Parathyroid adenoma (tissue), 2 donors: ENCODE measurements around the gene CTDSP1.

Experiments
- H2AFZ ChIP-seq: fragments of 300-600 bp; sonication (generic); one replicate; pipeline ENCODE4 v1.7.0; 2017; ENCODE audit warnings: antibody characterized with exemption, mild to moderate bottlenecking
- H3K27ac ChIP-seq: fragments of 300-600 bp; sonication (generic); one replicate; pipeline ENCODE4 v1.7.0; 2017
- H3K27me3 ChIP-seq: fragments of 300-600 bp; sonication (generic); one replicate; pipeline ENCODE4 v1.7.0; 2017; ENCODE audit warnings: low read length; ENCODE audit not compliant: control insufficient read depth, insufficient read depth
- H3K36me3 ChIP-seq: fragments of 300-600 bp; sonication (generic); one replicate; pipeline ENCODE4 v1.7.0; 2017; ENCODE audit warnings: low read length; ENCODE audit not compliant: control insufficient read depth, insufficient read depth
- H3K4me1 ChIP-seq: fragments of 300-600 bp; sonication (generic); one replicate; pipeline ENCODE4 v1.7.0; 2017; ENCODE audit warnings: control low read depth
- H3K4me2 ChIP-seq: fragments of 300-600 bp; sonication (generic); one replicate; pipeline ENCODE4 v1.7.0; 2017; ENCODE audit warnings: low read length
- H3K4me3 ChIP-seq: fragments of 300-600 bp; sonication (generic); one replicate; pipeline ENCODE4 v1.7.0; 2017; ENCODE audit warnings: low read depth, low read length
- H3K79me2 ChIP-seq: fragments of 300-600 bp; sonication (generic); one replicate; pipeline ENCODE4 v1.7.0; 2017; ENCODE audit warnings: control low read depth
- H3K9ac ChIP-seq: fragments of 300-600 bp; sonication (generic); one replicate; pipeline ENCODE4 v1.7.0; 2017; ENCODE audit warnings: mild to moderate bottlenecking
- H3K9me3 ChIP-seq: fragments of 300-600 bp; sonication (generic); one replicate; pipeline ENCODE4 v1.7.0; 2017; ENCODE audit warnings: low read length; ENCODE audit not compliant: control insufficient read depth
- CTCF ChIP-seq: fragments of 300-600 bp; sonication (generic); IDR thresholded peaks from one replicate; pipeline ENCODE4 v1.7.0; 2017; ENCODE audit warnings: antibody characterized with exemption, mild to moderate bottlenecking
- donor health status: primary hyperparathyroidism.

Gene CTDSP1

GRCh38 chr2:218400930-218401881, 1.5 kb downstream of the CTDSP1 start:
- Histone ChIP-seq H3K27ac (peak overlapping the region; percentile 33), H3K27me3 (no peaks in the 10 kb centered on the region), H3K36me3 (no peaks in the 10 kb centered on the region), H3K9ac (no peak overlapping the region), H3K4me3 (peak overlapping the region; percentile 84), H3K4me1 (peaks cover 16% of the 10 kb centered on the region), H3K79me2 (peaks cover 5% of the 10 kb centered on the region), H3K9me3 (no peaks in the 10 kb centered on the region), H3K4me2 (peak overlapping the region; percentile 77), H2AFZ (no peak overlapping the region)
- no peak for TF ChIP-seq CTCF

GRCh38 chr2:218401890-218402289, 2.2 kb downstream of the CTDSP1 start:
- Histone ChIP-seq H3K9ac (no peak overlapping the region), H3K79me2 (peaks cover 5% of the 10 kb centered on the region), H3K27ac (no peak overlapping the region), H3K27me3 (no peaks in the 10 kb centered on the region), H3K4me2 (no peak overlapping the region), H3K4me3 (no peak overlapping the region), H3K9me3 (no peaks in the 10 kb centered on the region), H2AFZ (no peak overlapping the region), H3K36me3 (no peaks in the 10 kb centered on the region), H3K4me1 (peaks cover 16% of the 10 kb centered on the region)
- TF ChIP-seq CTCF, result no peak

GRCh38 chr2:218402491-218402901, 2.8 kb downstream of the CTDSP1 start:
- no peak overlapping the region for H3K4me2 ChIP-seq
- no peak overlapping the region for H2AFZ ChIP-seq
- TF ChIP-seq CTCF, result no peak
- H3K4me1 ChIP-seq, result peaks cover 21% of the 10 kb centered on the region
- H3K9ac ChIP-seq, result no peak overlapping the region
- H3K79me2 ChIP-seq, result peaks cover 7% of the 10 kb centered on the region
- H3K9me3 ChIP-seq, result no peaks in the 10 kb centered on the region
- H3K36me3 ChIP-seq, result no peaks in the 10 kb centered on the region
- peak overlapping the region; percentile 7 for H3K27ac ChIP-seq
- no peak overlapping the region for H3K4me3 ChIP-seq
- no peaks in the 10 kb centered on the region for H3K27me3 ChIP-seq

GRCh38 chr2:218402911-218403411, 3.3 kb downstream of the CTDSP1 start:
- H3K9ac ChIP-seq, result no peak overlapping the region
- H3K4me2 ChIP-seq, result no peak overlapping the region
- peaks cover 7% of the 10 kb centered on the region for H3K79me2 ChIP-seq
- no peak for TF ChIP-seq CTCF
- no peak overlapping the region for H3K27ac ChIP-seq
- H3K27me3 ChIP-seq, result no peaks in the 10 kb centered on the region
- H3K4me3 ChIP-seq, result no peak overlapping the region
- H2AFZ ChIP-seq, result no peak overlapping the region
- peaks cover 20% of the 10 kb centered on the region for H3K4me1 ChIP-seq
- no peaks in the 10 kb centered on the region for H3K36me3 ChIP-seq
- H3K9me3 ChIP-seq, result no peaks in the 10 kb centered on the region
